B cell (primary cell): ENCODE data around the gene FMNL2. TPM values are rescaled to one million over a fixed set of nuclear protein-coding genes. Genes with fewer than 3 reads are reported as not detected.

ENCODE experiments used
- ATAC-seq: fragments of 200-7000 bp; cut with Tn5 transposase; one replicate; pipeline ENCODE4 v1.10.0; 2021; ENCODE audit warnings: low read depth, mild to moderate bottlenecking, moderate number of reproducible peaks, moderate library complexity
- CTCF ChIA-PET: fragments of 350-600 bp; sonication (Branson Sonifier 250); formaldehyde crosslinking; loops from one replicate; lab custom pipeline; 2021; ENCODE audit warnings: antibody characterized with exemption, inconsistent platforms; lab: Charles Lee
- POLR2A ChIA-PET: fragments of 350-600 bp; sonication (Branson Sonifier 250); formaldehyde crosslinking; loops from one replicate; lab custom pipeline; 2021; ENCODE audit warnings: antibody characterized with exemption; lab: Charles Lee
- DNase-seq: peaks from one replicate; pipeline ENCODE4 v3.0.0; 2013
- H2AFZ ChIP-seq: 2 replicates; pipeline ENCODE4 v1.6.1; 2012; ENCODE audit warnings: mild to moderate bottlenecking, low read depth, low read length; ENCODE audit not compliant: insufficient read depth, poor library complexity, severe bottlenecking
- H3K27ac ChIP-seq, 2 donors: 1 replicate in 1 of 2; 2 replicates in 1 of 2; pipeline ENCODE4 v1.5.1; 2012 to 2013; ENCODE audit warnings: low read length in 2 of 2, mild to moderate bottlenecking in 2 of 2, moderate library complexity in 1 of 2
- H3K27me3 ChIP-seq, 4 experiments: fragments of 200-600 bp in 1 of 4; sonication (generic) in 1 of 4; replicated peaks in 1 of 4; 1 replicate in 2 of 4; 2 replicates in 2 of 4; pipeline versions ENCODE4 v1.6.1 to v1.7.0; 2013 to 2016; ENCODE audit warnings: low read length in 3 of 4, mild to moderate bottlenecking in 2 of 4, mixed read lengths in 1 of 4, moderate library complexity in 1 of 4; ENCODE audit not compliant: insufficient read depth in 4 of 4, control insufficient read depth in 3 of 4; ENCODE audit errors: control extremely low read depth in 1 of 4
- H3K36me3 ChIP-seq, 2 experiments: replicated peaks in 1 of 2; 1 replicate in 1 of 2; 2 replicates in 1 of 2; pipeline versions ENCODE4 v1.6.1 to v1.7.1; 2013; ENCODE audit warnings: low read length in 1 of 2; ENCODE audit not compliant: insufficient read depth in 2 of 2, control insufficient read depth in 1 of 2; ENCODE audit errors: control extremely low read depth in 1 of 2, extremely low read depth in 1 of 2
- H3K4me1 ChIP-seq, 2 donors: fragments of 200-600 bp in 1 of 2; sonication (generic) in 1 of 2; 1 replicate in 1 of 2; 2 replicates in 1 of 2; pipeline versions ENCODE4 v1.5.1 to v1.6.1; 2013 to 2017; ENCODE audit warnings: low read length in 2 of 2; ENCODE audit not compliant: control insufficient read depth in 2 of 2, insufficient read depth in 2 of 2
- H3K4me2 ChIP-seq: replicated peaks from 2 replicates; pipeline ENCODE3; 2012; ENCODE audit warnings: mild to moderate bottlenecking, low read depth, low read length; ENCODE audit not compliant: poor library complexity, severe bottlenecking
- H3K4me3 ChIP-seq, 5 experiments: fragments of 200-600 bp in 1 of 5; sonication (generic) in 1 of 5; 1 replicate in 3 of 5; 2 replicates in 2 of 5; pipeline versions ENCODE4 v1.5.1 to v1.7.0; 2011 to 2016; ENCODE audit warnings: low read length in 4 of 5, mild to moderate bottlenecking in 4 of 5, low read depth in 2 of 5, control low read depth in 1 of 5, moderate library complexity in 1 of 5; ENCODE audit not compliant: insufficient read depth in 1 of 5; ENCODE audit errors: control extremely low read depth in 1 of 5, extremely low read depth in 1 of 5
- H3K79me2 ChIP-seq: fragments of 200-600 bp; sonication (generic); one replicate; pipeline ENCODE4 v1.6.0; 2016; ENCODE audit warnings: low read length; ENCODE audit not compliant: control insufficient read depth, insufficient read depth
- H3K9ac ChIP-seq: fragments of 200-600 bp; sonication (generic); 2 replicates; pipeline ENCODE4 v1.6.1; 2017; ENCODE audit warnings: mild to moderate bottlenecking, low read length, moderate library complexity
- H3K9me3 ChIP-seq, 3 donors: one replicate each; pipeline versions ENCODE4 v1.6.1 to v1.7.1; 2013; ENCODE audit warnings: low read length in 2 of 3; ENCODE audit not compliant: control insufficient read depth in 2 of 3, insufficient read depth in 1 of 3; ENCODE audit errors: control extremely low read depth in 1 of 3
- H4K20me1 ChIP-seq: 2 replicates; pipeline ENCODE4 v1.6.0; 2012; ENCODE audit warnings: mild to moderate bottlenecking, low read length; ENCODE audit not compliant: insufficient read depth, control insufficient read depth, poor library complexity, severe bottlenecking
- H3K27ac Mint-ChIP-seq: one replicate; pipeline ENCODE4 v1.8.0; 2021; ENCODE audit warnings: mixed read lengths
- H3K27me3 Mint-ChIP-seq: one replicate; pipeline ENCODE4 v1.8.0; 2021; ENCODE audit warnings: mixed read lengths
- H3K4me1 Mint-ChIP-seq: one replicate; pipeline ENCODE4 v1.8.0; 2021; ENCODE audit warnings: mixed read lengths
- H3K4me3 Mint-ChIP-seq: one replicate; pipeline ENCODE4 v1.8.0; 2021; ENCODE audit warnings: mixed read lengths
- H3K9me3 Mint-ChIP-seq: one replicate; pipeline ENCODE4 v1.8.0; 2022; ENCODE audit warnings: mixed read lengths; ENCODE audit not compliant: insufficient read depth
- EZH2 ChIP-seq: IDR thresholded peaks from 2 replicates; pipeline ENCODE4 v1.6.1; 2012; ENCODE audit warnings: borderline replicate concordance, low read depth, mild to moderate bottlenecking, moderate library complexity, low read length; ENCODE audit not compliant: insufficient read depth, poor library complexity, severe bottlenecking
- WGBS: methylation state at CpG from one replicate; pipeline ENCODE4 v1.1.5; 2013; ENCODE audit warnings: missing lambda C conversion rate; ENCODE audit not compliant: insufficient coverage; 5-methylcytosine and 5-hydroxymethylcytosine counted together
- intact Hi-C: fragments of 100-400 bp; cut with micrococcal nuclease; formaldehyde crosslinking; loops from one replicate; pipeline ENCODE4 v1.10.0; 2022
- polyA plus RNA-seq: library from polyadenylated mRNA; depleted of rRNA; stranded (reverse); fragments of >200 nt; gene quantifications from 2 replicates; pipeline ENCODE4 v1.2.3, GENCODE V29; 2012
- total RNA-seq, 2 donors: library from RNA; stranded (reverse); fragments of 120-200 nt in 1 of 2; gene quantifications; 1 replicate in 1 of 2; 2 replicates in 1 of 2; pipeline versions ENCODE4 v1.2.3 to v1.2.4, GENCODE V29; 2013 to 2022
- TF ChIP-seq, protein P1 (sequence below): fragments of 200-600 bp; IDR thresholded peaks from one replicate; pipeline ENCODE4 v1.8.0; 2022; ENCODE audit warnings: antibody characterized with exemption, mild to moderate bottlenecking

The FMNL2 gene
- total and polyA plus RNA-seq, 2 donors (not counting 1 experiment from before 2014, with no cell fraction given) = 0.73 to 8.8 TPM

DNA sequence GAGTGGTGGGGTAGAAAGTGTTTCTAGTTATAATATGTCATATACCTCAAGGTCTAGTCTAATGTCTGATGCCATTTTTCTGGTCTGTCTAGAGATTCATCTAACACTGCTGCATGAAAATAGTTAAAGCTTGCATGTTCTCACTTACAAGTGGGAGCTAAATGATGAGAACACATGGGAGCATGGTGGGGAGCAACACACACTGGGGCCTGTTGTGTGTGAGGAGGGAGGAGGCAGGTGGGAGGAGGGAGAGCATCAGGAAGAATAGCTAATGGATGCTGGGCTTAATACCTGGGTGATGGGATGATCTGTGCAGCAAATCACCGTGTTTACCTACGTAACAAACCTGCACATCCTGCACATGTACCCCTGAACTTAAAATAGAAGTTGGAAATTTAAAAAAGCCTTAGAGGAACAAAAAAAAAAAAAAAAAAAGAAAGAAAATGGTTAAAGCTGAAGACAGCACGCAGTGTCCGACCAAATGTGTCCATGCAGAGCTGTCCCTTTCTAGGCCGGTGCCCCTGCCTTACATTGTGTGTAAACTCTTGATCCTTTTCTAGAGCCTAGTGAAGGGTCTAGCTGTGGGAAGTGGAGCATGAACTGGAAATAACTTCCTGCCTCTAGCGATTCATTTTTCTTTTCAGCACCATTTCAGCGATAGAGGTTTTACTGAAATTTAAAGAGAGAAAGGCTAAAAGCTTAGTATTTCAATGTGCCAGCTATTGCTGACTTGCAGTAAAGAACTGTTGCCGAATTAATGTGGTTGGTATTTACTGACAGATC lies 94.0 kb downstream of the FMNL2 start:
- H3K4me3 ChIP-seq = no peak overlapping the region
- no peak overlapping the region for H3K27ac ChIP-seq
- Mint-ChIP-seq H3K9me3 (no peaks in the 10 kb centered on the region), H3K4me3 (no peak overlapping the region), H3K4me1 (peaks cover 10% of the 10 kb centered on the region), H3K27me3 (no peaks in the 10 kb centered on the region), H3K27ac (no peak overlapping the region)
- intact Hi-C loops = no loop called here
- DNase-seq (no peak), ATAC-seq (no peak)
- H3K4me1 ChIP-seq = peaks cover 0 to 4% of the 10 kb centered on the region in 2 donors
- no peaks in the 10 kb centered on the region for H3K36me3 ChIP-seq
- CTCF ChIA-PET = interaction anchor here (0.7 kb wide), 1 partner anchor 239 kb away, joined by 3 read pairs; no protein-coding TSS in a partner anchor
- H2AFZ ChIP-seq = no peak overlapping the region
- H3K9ac ChIP-seq = no peak overlapping the region
- no peaks in the 10 kb centered on the region for H4K20me1 ChIP-seq
- no peaks in the 10 kb centered on the region for H3K79me2 ChIP-seq
- no peak overlapping the region for H3K4me2 ChIP-seq
- no peaks in the 10 kb centered on the region for H3K27me3 ChIP-seq
- POLR2A ChIA-PET = interaction anchor here (0.6 kb wide), 1 partner anchor 46 kb away, joined by 4 read pairs; no protein-coding TSS in a partner anchor
- no CpG with 5 or more reads among the region's 8 CpGs for WGBS
- no peaks in the 10 kb centered on the region for H3K9me3 ChIP-seq
- TF ChIP-seq, protein P1, sequence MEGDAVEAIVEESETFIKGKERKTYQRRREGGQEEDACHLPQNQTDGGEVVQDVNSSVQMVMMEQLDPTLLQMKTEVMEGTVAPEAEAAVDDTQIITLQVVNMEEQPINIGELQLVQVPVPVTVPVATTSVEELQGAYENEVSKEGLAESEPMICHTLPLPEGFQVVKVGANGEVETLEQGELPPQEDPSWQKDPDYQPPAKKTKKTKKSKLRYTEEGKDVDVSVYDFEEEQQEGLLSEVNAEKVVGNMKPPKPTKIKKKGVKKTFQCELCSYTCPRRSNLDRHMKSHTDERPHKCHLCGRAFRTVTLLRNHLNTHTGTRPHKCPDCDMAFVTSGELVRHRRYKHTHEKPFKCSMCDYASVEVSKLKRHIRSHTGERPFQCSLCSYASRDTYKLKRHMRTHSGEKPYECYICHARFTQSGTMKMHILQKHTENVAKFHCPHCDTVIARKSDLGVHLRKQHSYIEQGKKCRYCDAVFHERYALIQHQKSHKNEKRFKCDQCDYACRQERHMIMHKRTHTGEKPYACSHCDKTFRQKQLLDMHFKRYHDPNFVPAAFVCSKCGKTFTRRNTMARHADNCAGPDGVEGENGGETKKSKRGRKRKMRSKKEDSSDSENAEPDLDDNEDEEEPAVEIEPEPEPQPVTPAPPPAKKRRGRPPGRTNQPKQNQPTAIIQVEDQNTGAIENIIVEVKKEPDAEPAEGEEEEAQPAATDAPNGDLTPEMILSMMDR = no peak
- no peak for TF ChIP-seq EZH2

DNA sequence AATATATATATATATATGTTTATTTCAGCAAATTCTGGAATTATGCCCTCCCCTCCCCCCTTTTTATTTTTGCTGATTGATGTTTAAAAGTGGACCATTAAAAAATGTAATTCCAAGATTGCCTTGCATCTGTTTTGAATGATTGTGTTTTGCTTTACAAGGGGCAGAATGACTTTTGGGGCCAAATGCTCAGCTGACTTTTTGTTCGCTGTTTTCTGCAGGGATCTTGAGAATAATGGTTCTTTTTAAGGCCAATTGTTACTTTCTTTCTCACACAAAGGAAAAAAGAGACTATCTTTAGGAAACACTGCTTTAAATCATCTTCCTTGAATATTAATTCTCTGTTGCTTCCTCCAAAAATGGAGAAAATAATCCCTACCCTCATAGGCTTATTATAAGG lies 95.9 kb downstream of the FMNL2 start:
- H3K36me3 ChIP-seq = no peaks in the 10 kb centered on the region
- no peaks in the 10 kb centered on the region for H3K9me3 Mint-ChIP-seq
- peaks cover 0 to 4% of the 10 kb centered on the region in 2 donors for H3K4me1 ChIP-seq
- intact Hi-C loops = no loop called here
- H3K9ac ChIP-seq = no peak overlapping the region
- no peak for TF ChIP-seq EZH2
- TF ChIP-seq, protein P1 = no peak
- no peaks in the 10 kb centered on the region for H3K79me2 ChIP-seq
- no peaks in the 10 kb centered on the region for H3K9me3 ChIP-seq
- H3K4me3 Mint-ChIP-seq = no peak overlapping the region
- POLR2A ChIA-PET = no interaction called here
- H3K4me3 ChIP-seq = no peak overlapping the region
- CTCF ChIA-PET = no interaction called here
- H3K27me3 ChIP-seq = no peaks in the 10 kb centered on the region
- no peaks in the 10 kb centered on the region for H3K27me3 Mint-ChIP-seq
- no CpG with 5 or more reads among the region's 1 CpG for WGBS
- peaks cover 10% of the 10 kb centered on the region for H3K4me1 Mint-ChIP-seq
- no peaks in the 10 kb centered on the region for H4K20me1 ChIP-seq
- H3K27ac Mint-ChIP-seq = no peak overlapping the region
- no peak overlapping the region for H2AFZ ChIP-seq
- H3K4me2 ChIP-seq = no peak overlapping the region
- ATAC-seq (no peak), DNase-seq (no peak)
- no peak overlapping the region for H3K27ac ChIP-seq
